Measurements from ENCODE around the gene CDH11. TPM values are rescaled to one million over a fixed set of nuclear protein-coding genes. Genes with fewer than 3 reads are reported as not detected.

CDH11 gene
- total RNA-seq, 2 experiments from 2014 or later: not detected

DNA sequence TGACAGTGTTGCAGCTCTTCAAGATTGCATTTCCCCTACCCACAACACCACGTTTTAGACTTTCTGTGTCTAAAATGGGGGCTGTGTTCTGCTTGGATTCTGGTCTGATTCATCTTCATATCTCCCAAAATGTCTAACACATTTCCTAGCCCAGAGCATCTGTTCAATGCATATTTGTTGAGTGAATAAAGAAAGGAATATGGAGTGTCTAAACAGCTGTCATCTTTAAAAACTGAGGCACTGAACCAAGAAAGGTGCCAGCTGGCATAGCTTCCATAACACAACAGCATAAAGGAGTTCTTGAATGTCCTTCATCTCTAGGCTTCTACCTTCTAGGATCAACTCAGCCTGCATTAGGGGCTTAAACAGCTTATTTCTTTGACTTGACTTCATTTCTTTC lies 67.4 kb downstream of the CDH11 start:
- DNase-seq: no peak
- POLR2A ChIA-PET: no interaction called here
- no peak overlapping the region for H3K27ac Mint-ChIP-seq
- H3K4me1 Mint-ChIP-seq: no peaks in the 10 kb centered on the region
- no peaks in the 10 kb centered on the region for H3K27me3 Mint-ChIP-seq
- peaks cover 2% of the 10 kb centered on the region for H3K9me3 Mint-ChIP-seq
- no peak for ATAC-seq (ENCODE audit: low read depth)
- no peaks in the 10 kb centered on the region for H3K36me3 Mint-ChIP-seq
- H3K4me3 Mint-ChIP-seq: no peak overlapping the region

DNA sequence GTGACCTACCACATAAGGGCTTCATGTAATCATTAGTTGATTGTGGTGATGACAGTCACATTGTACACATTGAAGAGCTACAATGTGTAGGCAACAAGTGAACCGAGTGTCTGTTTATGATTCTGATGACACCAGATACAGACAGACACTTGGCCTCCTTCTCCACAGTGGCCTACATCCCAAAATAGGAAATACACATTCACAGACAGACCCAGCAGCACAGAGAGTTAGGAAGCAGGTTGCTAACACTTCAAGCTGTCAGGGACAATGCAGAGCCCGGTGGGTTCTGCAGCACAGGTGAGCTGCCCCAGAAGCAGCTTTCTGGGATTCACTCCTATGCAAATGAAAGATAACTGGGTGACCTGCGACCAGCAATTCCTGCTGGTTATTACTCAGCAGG lies 72.2 kb downstream of the CDH11 start:
- Mint-ChIP-seq H3K4me1 (no peaks in the 10 kb centered on the region), H3K27ac (no peak overlapping the region), H3K9me3 (peaks cover 2% of the 10 kb centered on the region), H3K36me3 (no peaks in the 10 kb centered on the region), H3K4me3 (no peak overlapping the region), H3K27me3 (no peaks in the 10 kb centered on the region)
- POLR2A ChIA-PET: no interaction called here
- DNase-seq (no peak), ATAC-seq (ENCODE audit: low read depth) (no peak)

DNA sequence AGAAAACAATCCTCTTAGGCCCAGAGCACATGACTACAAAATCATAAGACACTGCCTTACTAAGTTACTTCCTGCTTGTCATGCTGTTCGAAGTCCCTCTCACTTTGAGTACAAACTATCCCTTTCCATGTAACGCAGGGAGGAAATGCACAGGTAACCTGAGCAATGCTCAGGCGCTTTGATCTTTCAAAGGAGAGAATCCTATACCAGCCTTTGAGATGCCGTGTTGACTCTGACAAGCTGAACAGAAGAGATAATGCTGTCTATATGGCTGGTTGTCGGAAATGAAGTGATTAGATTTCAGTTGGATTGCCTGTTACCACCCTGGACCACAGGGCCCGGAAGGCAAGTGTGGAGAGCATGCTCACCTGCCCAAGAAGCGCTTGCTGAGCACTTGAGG lies 75.9 kb downstream of the CDH11 start:
- ATAC-seq (ENCODE audit: low read depth) (no peak), DNase-seq (no peak)
- H3K9me3 Mint-ChIP-seq: peaks cover 3% of the 10 kb centered on the region
- H3K36me3 Mint-ChIP-seq: no peaks in the 10 kb centered on the region
- H3K4me1 Mint-ChIP-seq: no peaks in the 10 kb centered on the region
- H3K4me3 Mint-ChIP-seq: no peak overlapping the region
- POLR2A ChIA-PET: no interaction called here
- no peak overlapping the region for H3K27ac Mint-ChIP-seq
- no peaks in the 10 kb centered on the region for H3K27me3 Mint-ChIP-seq

DNA sequence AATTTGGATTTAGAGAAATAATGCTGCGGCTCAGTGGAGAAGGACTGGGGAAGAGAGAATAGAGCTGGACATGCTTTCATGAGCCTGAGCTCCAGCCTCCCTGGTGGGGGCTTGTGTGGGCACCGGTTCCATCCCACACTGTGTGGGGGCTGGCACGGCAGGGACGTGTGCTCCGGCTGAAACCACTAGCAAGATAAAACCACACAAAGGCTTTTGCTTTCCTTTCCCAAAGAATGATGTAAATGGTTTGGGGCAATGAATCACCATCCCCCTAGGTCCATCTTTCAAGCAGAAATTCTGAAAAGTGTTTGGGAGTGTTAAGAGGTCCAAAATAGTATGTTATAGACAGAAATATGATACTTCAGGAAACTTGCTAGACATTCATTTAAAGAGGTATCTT lies 77.0 kb downstream of the CDH11 start:
- DNase-seq (no peak), ATAC-seq (ENCODE audit: low read depth) (no peak)
- Mint-ChIP-seq H3K4me1 (no peaks in the 10 kb centered on the region), H3K9me3 (peaks cover 7% of the 10 kb centered on the region), H3K27ac (no peak overlapping the region), H3K27me3 (no peaks in the 10 kb centered on the region), H3K4me3 (no peak overlapping the region), H3K36me3 (no peaks in the 10 kb centered on the region)
- POLR2A ChIA-PET: no interaction called here

DNA sequence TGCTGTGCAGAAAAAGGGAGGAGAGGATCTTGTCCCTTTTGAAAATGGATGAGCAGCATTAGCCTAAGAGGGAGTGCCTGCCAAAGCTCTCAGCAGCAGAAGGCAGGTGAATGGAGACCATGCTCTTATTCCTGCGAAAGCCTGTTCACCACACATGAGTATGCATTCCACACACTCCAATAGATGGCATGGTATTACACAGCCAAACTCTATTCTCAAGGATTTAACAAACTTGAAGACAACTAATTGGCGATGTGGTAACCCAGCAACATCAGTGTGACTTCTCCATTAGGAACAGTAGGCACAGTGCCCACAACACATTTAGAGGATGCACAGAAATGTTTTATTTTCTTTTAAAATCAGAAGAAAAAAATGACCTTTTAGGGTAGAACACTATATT lies 77.8 kb downstream of the CDH11 start:
- DNase-seq: no peak
- Mint-ChIP-seq H3K9me3 (peaks cover 8% of the 10 kb centered on the region), H3K27me3 (no peaks in the 10 kb centered on the region), H3K36me3 (no peaks in the 10 kb centered on the region), H3K4me3 (no peak overlapping the region), H3K27ac (no peak overlapping the region), H3K4me1 (no peaks in the 10 kb centered on the region)
- POLR2A ChIA-PET: no interaction called here
- no peak for ATAC-seq (ENCODE audit: low read depth)

DNA sequence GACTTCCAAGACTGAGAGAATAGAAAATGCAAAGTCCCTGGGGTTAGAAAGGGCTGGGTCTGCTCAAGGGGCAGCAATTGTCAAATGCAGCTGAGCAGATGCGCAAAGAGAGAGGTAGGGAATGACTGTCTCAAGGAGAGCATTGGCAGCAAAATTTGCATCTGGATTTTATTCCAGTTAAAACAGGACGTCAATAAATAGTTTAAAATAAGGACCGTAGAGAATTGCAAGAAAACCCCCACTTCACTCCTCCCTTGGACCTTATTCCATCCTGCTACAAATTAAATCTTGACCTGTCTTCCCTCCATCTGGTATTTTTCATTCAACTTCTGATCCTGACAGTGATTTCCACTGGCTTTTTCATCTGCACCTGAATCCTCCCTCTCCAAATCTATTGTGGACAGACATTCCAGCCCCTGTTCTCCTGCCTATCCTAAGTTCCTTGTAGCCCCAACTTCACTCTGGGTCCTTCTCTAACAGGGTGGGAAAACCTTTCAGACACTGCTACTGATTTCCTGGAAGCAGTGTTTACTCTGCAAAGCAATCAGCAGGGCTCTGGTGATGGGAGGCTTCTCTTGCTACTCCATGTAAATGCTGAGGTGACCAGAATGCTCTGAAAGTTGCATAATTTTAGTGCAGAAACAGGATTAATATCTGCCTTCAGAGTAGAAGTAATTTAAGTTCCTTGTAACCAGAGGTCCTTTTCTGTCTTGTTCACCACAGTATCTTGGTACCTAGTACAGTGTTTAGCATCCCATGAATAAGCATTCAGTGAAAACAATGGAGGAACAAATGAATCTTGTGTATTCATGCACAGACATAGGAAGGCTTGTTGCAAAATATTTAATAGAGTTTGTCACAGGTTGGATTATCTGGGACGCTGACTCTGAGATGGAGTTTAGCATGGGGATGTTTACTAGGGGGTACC lies 79.2 kb downstream of the CDH11 start:
- DNase-seq: no peak
- H3K9me3 Mint-ChIP-seq: peaks cover 8% of the 10 kb centered on the region
- no peak overlapping the region for H3K4me3 Mint-ChIP-seq
- H3K36me3 Mint-ChIP-seq: no peaks in the 10 kb centered on the region
- no peak for ATAC-seq (ENCODE audit: low read depth)
- POLR2A ChIA-PET: no interaction called here
- no peaks in the 10 kb centered on the region for H3K27me3 Mint-ChIP-seq
- H3K27ac Mint-ChIP-seq: no peak overlapping the region
- H3K4me1 Mint-ChIP-seq: no peaks in the 10 kb centered on the region

DNA sequence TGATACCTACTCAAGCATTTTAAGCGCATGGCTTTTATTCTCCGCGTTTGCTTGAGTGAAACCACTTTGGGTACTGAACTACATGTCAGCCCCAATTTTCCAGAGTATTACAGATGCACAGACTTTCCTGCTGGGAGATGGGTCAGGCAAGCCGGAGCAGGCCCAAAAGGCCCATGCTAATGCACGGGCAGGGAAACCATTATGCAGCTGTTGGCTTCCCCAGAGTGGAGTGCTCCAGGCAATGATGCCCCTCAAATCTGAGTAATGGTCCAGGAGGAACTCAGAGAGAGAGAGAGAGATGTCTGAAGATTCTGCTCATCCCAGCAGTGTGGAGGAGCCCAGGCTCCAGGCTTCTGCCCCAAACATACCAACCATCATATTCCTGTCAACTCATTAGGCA lies 80.2 kb downstream of the CDH11 start:
- Mint-ChIP-seq H3K27ac (no peak overlapping the region), H3K36me3 (no peaks in the 10 kb centered on the region), H3K4me1 (no peaks in the 10 kb centered on the region), H3K27me3 (no peaks in the 10 kb centered on the region), H3K4me3 (no peak overlapping the region), H3K9me3 (peaks cover 11% of the 10 kb centered on the region)
- POLR2A ChIA-PET: no interaction called here
- ATAC-seq (ENCODE audit: low read depth): no peak
- DNase-seq: no peak

DNA sequence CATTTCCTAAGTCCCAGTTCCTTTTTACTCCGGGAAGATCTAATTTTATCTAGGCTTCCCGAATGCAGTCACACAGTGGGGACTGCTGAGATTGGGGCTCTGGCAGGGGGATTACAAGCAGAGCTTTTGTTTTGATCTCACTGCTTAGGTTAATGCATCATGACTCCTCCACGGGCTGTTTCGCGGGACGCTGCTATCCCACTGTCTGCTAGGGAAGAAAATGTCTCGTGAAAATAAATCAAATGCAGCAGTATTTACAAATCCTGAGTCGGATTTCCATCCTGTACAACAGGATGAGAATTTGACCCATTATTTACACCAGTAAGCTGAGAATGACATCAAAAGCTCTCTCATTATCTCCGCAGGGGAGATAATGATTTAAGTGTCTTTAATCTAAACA lies 83.8 kb downstream of the CDH11 start:
- Mint-ChIP-seq H3K9me3 (peaks cover 11% of the 10 kb centered on the region), H3K27me3 (no peaks in the 10 kb centered on the region), H3K4me3 (no peak overlapping the region), H3K27ac (no peak overlapping the region), H3K4me1 (no peaks in the 10 kb centered on the region), H3K36me3 (no peaks in the 10 kb centered on the region)
- POLR2A ChIA-PET: no interaction called here
- DNase-seq (no peak), ATAC-seq (ENCODE audit: low read depth) (no peak)

DNA sequence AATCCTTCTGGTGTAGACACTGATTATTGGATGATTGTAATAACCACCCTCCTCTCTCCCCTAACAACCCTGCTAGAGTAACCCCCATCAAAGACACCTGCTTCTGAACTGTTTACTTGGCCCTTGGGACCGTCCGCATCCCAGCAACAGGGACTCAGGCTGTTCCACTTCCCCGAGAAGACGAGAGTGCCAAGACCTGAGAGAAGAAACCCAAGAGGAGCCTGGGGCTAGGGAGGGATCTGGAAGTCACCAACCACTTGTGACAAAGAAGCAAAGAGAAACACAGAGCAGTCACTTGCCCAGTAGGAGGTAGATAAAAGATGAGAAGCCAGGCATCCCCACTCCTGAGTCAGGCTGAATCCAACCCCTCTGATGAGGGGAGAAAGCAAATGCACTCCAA lies 84.3 kb downstream of the CDH11 start:
- H3K27me3 Mint-ChIP-seq: no peaks in the 10 kb centered on the region
- DNase-seq (no peak), ATAC-seq (ENCODE audit: low read depth) (no peak)
- H3K36me3 Mint-ChIP-seq: no peaks in the 10 kb centered on the region
- H3K4me1 Mint-ChIP-seq: no peaks in the 10 kb centered on the region
- H3K27ac Mint-ChIP-seq: no peak overlapping the region
- H3K4me3 Mint-ChIP-seq: no peak overlapping the region
- H3K9me3 Mint-ChIP-seq: peaks cover 11% of the 10 kb centered on the region
- POLR2A ChIA-PET: no interaction called here

DNA sequence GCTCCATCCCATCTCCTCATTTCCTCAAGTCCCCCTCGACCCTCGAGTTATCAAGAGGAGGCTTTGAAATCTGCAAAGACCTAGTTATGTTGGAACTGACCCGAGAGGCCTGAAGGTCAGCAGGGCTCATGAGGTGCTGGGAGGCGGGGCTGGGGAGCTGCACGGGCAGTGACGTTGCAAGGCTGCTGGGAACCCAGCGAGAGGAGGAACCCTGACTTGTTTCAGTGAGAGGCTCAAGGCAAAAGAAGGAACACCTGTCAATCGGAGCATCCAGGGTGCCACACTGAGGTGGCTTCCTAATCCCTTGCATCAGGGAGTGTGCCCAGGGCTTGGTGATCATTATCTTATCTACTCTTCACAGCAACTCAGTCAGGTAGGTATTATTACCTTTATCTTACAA lies 86.9 kb downstream of the CDH11 start:
- DNase-seq (no peak), ATAC-seq (ENCODE audit: low read depth) (no peak)
- Mint-ChIP-seq H3K36me3 (no peaks in the 10 kb centered on the region), H3K27me3 (no peaks in the 10 kb centered on the region), H3K27ac (no peak overlapping the region), H3K9me3 (peaks cover 4% of the 10 kb centered on the region), H3K4me1 (no peaks in the 10 kb centered on the region), H3K4me3 (no peak overlapping the region)
- POLR2A ChIA-PET: no interaction called here

DNA sequence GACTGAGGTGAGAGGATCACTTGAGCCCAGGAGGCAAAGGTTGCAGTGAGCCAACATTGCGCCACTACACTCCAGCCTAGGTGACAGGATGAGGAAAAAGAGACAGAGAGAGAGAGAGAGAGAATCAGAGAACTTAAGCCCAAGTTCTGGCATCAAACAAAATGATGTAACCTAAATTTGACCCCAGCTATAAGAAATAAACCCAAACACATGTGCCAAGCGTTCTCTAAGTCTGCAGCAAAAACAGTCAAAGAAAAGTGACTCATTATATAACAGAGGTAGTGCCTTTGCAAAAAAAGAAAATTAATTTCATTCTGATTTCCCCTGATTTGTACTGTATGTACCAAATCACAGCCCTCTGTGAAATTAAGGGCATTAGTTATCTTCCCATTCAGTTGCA lies 89.5 kb downstream of the CDH11 start:
- Mint-ChIP-seq H3K36me3 (no peaks in the 10 kb centered on the region), H3K9me3 (peaks cover 2% of the 10 kb centered on the region), H3K4me3 (no peak overlapping the region), H3K4me1 (no peaks in the 10 kb centered on the region), H3K27ac (no peak overlapping the region), H3K27me3 (no peaks in the 10 kb centered on the region)
- POLR2A ChIA-PET: no interaction called here
- DNase-seq: no peak
- no peak for ATAC-seq (ENCODE audit: low read depth)

DNA sequence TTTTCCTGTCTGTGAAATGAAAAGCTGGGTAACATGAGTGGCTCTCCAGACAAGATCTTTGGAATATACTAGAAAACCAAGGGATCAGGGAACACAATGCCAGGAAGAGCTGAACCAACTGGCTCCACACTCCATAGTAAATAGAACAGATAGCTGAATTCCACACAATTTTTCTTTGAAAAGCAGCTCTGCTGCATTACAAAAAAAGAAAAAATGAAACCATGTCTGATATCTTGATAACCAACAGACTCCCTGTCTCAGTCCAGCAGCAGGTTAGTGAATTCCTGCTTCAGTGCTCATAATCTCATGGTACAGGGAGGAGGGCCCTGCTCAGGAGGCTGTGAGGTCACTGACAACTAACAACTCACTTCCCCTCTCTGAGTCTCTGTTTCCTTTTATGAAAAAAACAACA lies 97.1 kb downstream of the CDH11 start:
- POLR2A ChIA-PET: no interaction called here
- Mint-ChIP-seq H3K9me3 (peaks cover 1% of the 10 kb centered on the region), H3K27ac (no peak overlapping the region), H3K4me3 (no peak overlapping the region), H3K27me3 (no peaks in the 10 kb centered on the region), H3K36me3 (no peaks in the 10 kb centered on the region), H3K4me1 (no peaks in the 10 kb centered on the region)
- DNase-seq (no peak), ATAC-seq (ENCODE audit: low read depth) (no peak)

DNA sequence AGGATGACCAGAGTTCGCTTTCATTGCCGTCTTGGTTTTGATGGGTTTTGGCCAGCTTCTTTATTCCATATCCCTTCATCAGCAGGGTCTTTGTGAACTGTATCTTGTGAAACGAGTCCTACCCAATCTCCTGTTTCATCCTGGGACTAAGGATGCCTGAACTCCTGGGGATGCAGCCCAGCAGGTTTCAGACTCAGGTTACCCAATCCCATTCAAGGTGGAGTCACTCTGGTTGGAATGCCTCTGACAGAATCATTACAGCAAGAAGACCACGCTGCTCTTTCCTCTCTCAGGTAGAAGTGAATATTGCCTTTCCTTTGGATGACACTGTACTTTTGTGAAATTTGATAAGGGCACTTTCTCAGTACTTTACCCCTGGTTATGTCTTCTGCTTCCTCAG lies 98.1 kb downstream of the CDH11 start:
- no peak overlapping the region for H3K27ac Mint-ChIP-seq
- ATAC-seq (ENCODE audit: low read depth) (no peak), DNase-seq (no peak)
- H3K9me3 Mint-ChIP-seq: peaks cover 1% of the 10 kb centered on the region
- no peaks in the 10 kb centered on the region for H3K36me3 Mint-ChIP-seq
- no peaks in the 10 kb centered on the region for H3K27me3 Mint-ChIP-seq
- H3K4me1 Mint-ChIP-seq: no peaks in the 10 kb centered on the region
- POLR2A ChIA-PET: no interaction called here
- H3K4me3 Mint-ChIP-seq: no peak overlapping the region

DNA sequence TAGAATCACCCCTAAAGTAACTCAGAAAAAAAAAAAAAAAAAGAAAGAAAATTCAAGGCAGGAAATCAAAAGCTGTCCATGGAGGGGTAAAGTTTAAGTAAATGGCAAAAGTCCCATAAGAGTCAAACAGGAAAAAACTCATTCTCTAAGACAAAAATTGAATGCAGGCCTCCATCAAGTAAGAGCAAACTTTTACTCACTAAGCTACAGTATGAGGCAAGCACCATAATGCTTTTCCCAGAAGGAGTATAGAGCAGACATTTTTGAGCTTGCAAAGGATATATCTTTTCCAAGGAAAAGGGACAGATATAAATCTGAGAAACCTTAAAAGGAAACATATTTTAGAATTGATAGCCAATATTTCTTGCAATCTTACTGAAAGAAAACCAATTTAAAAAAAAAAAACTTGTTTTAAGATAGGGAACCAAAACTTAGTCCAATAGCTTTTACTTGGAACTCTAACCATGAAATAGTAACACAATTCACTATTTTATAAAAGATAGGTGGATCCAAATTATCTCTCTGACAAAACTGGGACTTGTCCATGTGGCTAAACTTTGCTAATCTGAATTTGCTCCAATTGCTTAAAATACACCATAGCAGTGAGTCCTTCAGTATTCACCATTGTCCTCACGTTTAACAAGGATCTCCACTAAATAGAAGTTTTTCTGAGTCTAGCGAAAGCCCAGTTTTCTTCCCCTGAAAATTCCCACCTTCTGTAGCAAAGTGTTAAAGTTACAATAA lies 99.8 kb downstream of the CDH11 start:
- H3K4me1 Mint-ChIP-seq: no peaks in the 10 kb centered on the region
- no peak overlapping the region for H3K27ac Mint-ChIP-seq
- peaks cover 6% of the 10 kb centered on the region for H3K9me3 Mint-ChIP-seq
- H3K36me3 Mint-ChIP-seq: no peaks in the 10 kb centered on the region
- no peak for DNase-seq
- no peaks in the 10 kb centered on the region for H3K27me3 Mint-ChIP-seq
- POLR2A ChIA-PET: no interaction called here
- no peak for ATAC-seq (ENCODE audit: low read depth)
- no peak overlapping the region for H3K4me3 Mint-ChIP-seq
